GM23338 (cell line): ENCODE measurements around the gene PDX1.
A peak's percentile ranks its signal among the peaks of the same experiment; 100 is the strongest.

ENCODE experiments used
- CREB1 ChIP-seq: fragments of 250-450 bp; sonication (Bioruptor Pico); IDR thresholded peaks from 2 replicates; pipeline ENCODE4 v1.5.0; 2020; ENCODE audit warnings: low read depth, mild to moderate bottlenecking, moderate library complexity
- CTCF ChIP-seq, 2 experiments: fragments of 200-600 bp in 1 of 2; sonication (generic) in 1 of 2; conservative IDR thresholded peaks; 2 replicates each; pipeline versions ENCODE4 v1.5.1 to v1.6.1; 2016 to 2017; ENCODE audit warnings: antibody characterized with exemption in 2 of 2, low read depth in 2 of 2, mild to moderate bottlenecking in 2 of 2, moderate library complexity in 1 of 2
- ETS1 ChIP-seq: IDR thresholded peaks from 2 replicates; pipeline ENCODE4 v1.6.1; 2016; ENCODE audit warnings: antibody characterized with exemption
- EZH2 ChIP-seq: fragments of 200-600 bp; sonication (generic); IDR thresholded peaks from one replicate; pipeline ENCODE4 v1.8.0; 2017; ENCODE audit warnings: antibody characterized with exemption, mild to moderate bottlenecking, low read depth; ENCODE audit not compliant: unreplicated experiment
- EZH2phosphoT487 ChIP-seq: fragments of 200-600 bp; sonication (generic); IDR thresholded peaks from one replicate; pipeline ENCODE4 v1.8.1; 2018; ENCODE audit warnings: antibody characterized with exemption; ENCODE audit not compliant: unreplicated experiment
- JUNB ChIP-seq: IDR thresholded peaks from one replicate; pipeline ENCODE4 v1.6.1; 2016; ENCODE audit warnings: antibody characterized with exemption; ENCODE audit not compliant: unreplicated experiment
- POLR2AphosphoS5 ChIP-seq: IDR thresholded peaks from 2 replicates; pipeline ENCODE4 v1.6.1; 2016; ENCODE audit warnings: antibody characterized with exemption, low read depth
- REST ChIP-seq: IDR thresholded peaks from one replicate; pipeline ENCODE4 v1.6.1; 2018; ENCODE audit warnings: antibody characterized with exemption; ENCODE audit not compliant: unreplicated experiment
- STAT1 ChIP-seq: IDR thresholded peaks from one replicate; pipeline ENCODE4 v1.6.1; 2016; ENCODE audit warnings: antibody characterized with exemption; ENCODE audit not compliant: unreplicated experiment
- ZNF114 ChIP-seq: fragments of 250-450 bp; sonication (Bioruptor Pico); IDR thresholded peaks from 2 replicates; pipeline ENCODE4 v1.5.0; 2020; ENCODE audit warnings: mild to moderate bottlenecking, moderate library complexity
- ZNF331 ChIP-seq: fragments of 250-450 bp; sonication (Bioruptor Pico); IDR thresholded peaks from 2 replicates; pipeline ENCODE4 v1.5.0; 2020; ENCODE audit warnings: low read depth, mild to moderate bottlenecking, moderate library complexity
- ZNF462 ChIP-seq: fragments of 250-450 bp; sonication (Bioruptor Pico); IDR thresholded peaks from 2 replicates; pipeline ENCODE4 v1.5.0; 2020; ENCODE audit warnings: mild to moderate bottlenecking, moderate library complexity

GRCh38 chr13:27952876-27953675, 33.3 kb downstream of the PDX1 start:
- TF ChIP-seq EZH2 = peak; percentile 76
- no peak for TF ChIP-seq CREB1
- TF ChIP-seq REST = no peak
- no peak for TF ChIP-seq CTCF (conservative IDR thresholded peaks at IDR 0.05; ENCODE audit: low read depth in 2 of 2)
- no peak for TF ChIP-seq POLR2AphosphoS5
- TF ChIP-seq EZH2phosphoT487 = peak; percentile 59
- TF ChIP-seq ZNF331 = no peak
- no peak for TF ChIP-seq ETS1
- TF ChIP-seq ZNF114 (CRISPR knock-in tag) = no peak
- TF ChIP-seq ZNF462 = no peak
- TF ChIP-seq JUNB = no peak
- TF ChIP-seq STAT1 = no peak
